H9 (cell line): Measurements from ENCODE around the gene IMMP2L. TPM values are rescaled to one million over a fixed set of nuclear protein-coding genes. Genes with fewer than 3 reads are reported as not detected.
"Not testable (repeated sequence)": the region's sequence is repeated elsewhere in the genome, so short reads cannot be mapped to it uniquely, and the experiment has no call there.

Source experiments
- DNase-seq: peaks from one replicate; pipeline ENCODE4 v3.0.0-alpha.2; 2017
- H2AFZ ChIP-seq: one replicate; pipeline ENCODE4 v1.6.1; 2013; ENCODE audit warnings: mild to moderate bottlenecking, low read length, control low read depth, moderate library complexity
- H2AK5ac ChIP-seq: 2 replicates; pipeline ENCODE4 v1.6.1; 2013; ENCODE audit warnings: low read length, control low read depth, mixed read lengths; ENCODE audit not compliant: insufficient read length
- H2BK120ac ChIP-seq: one replicate; pipeline ENCODE4 v1.6.1; 2013; ENCODE audit warnings: low read depth, mild to moderate bottlenecking, low read length, control low read depth, inconsistent platforms; ENCODE audit not compliant: poor library complexity, severe bottlenecking
- H2BK12ac ChIP-seq: 2 replicates; pipeline ENCODE4 v1.6.1; 2013; ENCODE audit warnings: low read length, control low read depth, mixed read lengths, low read depth; ENCODE audit not compliant: insufficient read length
- H2BK15ac ChIP-seq: 2 replicates; pipeline ENCODE4 v1.6.1; 2013; ENCODE audit warnings: low read depth, low read length, control low read depth
- H2BK20ac ChIP-seq: one replicate; pipeline ENCODE4 v1.6.1; 2013; ENCODE audit warnings: low read depth, mild to moderate bottlenecking, low read length, control low read depth, inconsistent platforms; ENCODE audit not compliant: poor library complexity, severe bottlenecking
- H2BK5ac ChIP-seq: 2 replicates; pipeline ENCODE4 v1.6.1; 2013; ENCODE audit warnings: low read length, control low read depth, mixed read lengths; ENCODE audit not compliant: insufficient read length
- H3K14ac ChIP-seq: 2 replicates; pipeline ENCODE4 v1.6.1; 2013; ENCODE audit warnings: low read length, control low read depth; ENCODE audit not compliant: insufficient read depth
- H3K18ac ChIP-seq: 2 replicates; pipeline ENCODE4 v1.6.1; 2013; ENCODE audit warnings: low read depth, mild to moderate bottlenecking, mixed read lengths, low read length, control low read depth; ENCODE audit not compliant: insufficient read length
- H3K23ac ChIP-seq: 2 replicates; pipeline ENCODE4 v1.6.1; 2013; ENCODE audit warnings: low read length, control low read depth, mixed read lengths, low read depth; ENCODE audit not compliant: insufficient read length
- H3K23me2 ChIP-seq: 2 replicates; pipeline ENCODE4 v1.6.1; 2013; ENCODE audit warnings: low read depth, mild to moderate bottlenecking, mixed read lengths, low read length, control low read depth; ENCODE audit not compliant: insufficient read length, poor library complexity, severe bottlenecking
- H3K27ac ChIP-seq: 2 replicates; pipeline ENCODE4 v1.5.1; 2013; ENCODE audit warnings: low read length, control low read depth, mixed read lengths, low read depth; ENCODE audit not compliant: insufficient read length
- H3K27me3 ChIP-seq: 2 replicates; pipeline ENCODE4 v1.6.1; 2013; ENCODE audit warnings: low read length, control low read depth, inconsistent platforms; ENCODE audit not compliant: insufficient read depth
- H3K4ac ChIP-seq: 2 replicates; pipeline ENCODE4 v1.6.1; 2013; ENCODE audit warnings: low read depth, mild to moderate bottlenecking, control low read depth, inconsistent platforms, low read length, moderate library complexity
- H3K4me1 ChIP-seq: 2 replicates; pipeline ENCODE4 v1.6.1; 2013; ENCODE audit warnings: low read length, control low read depth, inconsistent platforms; ENCODE audit not compliant: insufficient read depth
- H3K4me2 ChIP-seq: 2 replicates; pipeline ENCODE4 v1.6.1; 2013; ENCODE audit warnings: low read length, control low read depth, mixed read lengths; ENCODE audit not compliant: insufficient read length, insufficient read depth
- H3K56ac ChIP-seq: 2 replicates; pipeline ENCODE4 v1.6.1; 2013; ENCODE audit warnings: low read depth, mild to moderate bottlenecking, mixed read lengths, low read length, control low read depth; ENCODE audit not compliant: insufficient read length
- H3K79me1 ChIP-seq: 2 replicates; pipeline ENCODE4 v1.6.1; 2013; ENCODE audit warnings: low read depth, mild to moderate bottlenecking, moderate library complexity, low read length, control low read depth, inconsistent platforms; ENCODE audit not compliant: insufficient read depth, poor library complexity, severe bottlenecking
- H3K79me2 ChIP-seq: 2 replicates; pipeline ENCODE4 v1.6.1; 2013; ENCODE audit warnings: low read length, control low read depth, inconsistent platforms; ENCODE audit not compliant: insufficient read depth
- H3K9ac ChIP-seq: 2 replicates; pipeline ENCODE4 v1.6.1; 2013; ENCODE audit warnings: low read length, control low read depth, mixed read lengths; ENCODE audit not compliant: insufficient read length; ENCODE audit errors: extremely low read depth
- H3K9me3 ChIP-seq: one replicate; pipeline ENCODE4 v1.6.1; 2013; ENCODE audit warnings: low read depth, low read length, inconsistent platforms; ENCODE audit not compliant: control insufficient read depth
- H3T11ph ChIP-seq: one replicate; pipeline ENCODE4 v1.6.1; 2013; ENCODE audit warnings: mild to moderate bottlenecking, low read length, control low read depth, inconsistent platforms
- H4K20me1 ChIP-seq: one replicate; pipeline ENCODE4 v1.6.1; 2013; ENCODE audit not compliant: control insufficient read depth, insufficient read length, insufficient read depth
- H4K5ac ChIP-seq: 2 replicates; pipeline ENCODE4 v1.6.1; 2013; ENCODE audit warnings: low read depth, mild to moderate bottlenecking, mixed read lengths, low read length, control low read depth; ENCODE audit not compliant: insufficient read length
- H4K8ac ChIP-seq: replicated peaks from 2 replicates; pipeline ENCODE4 v1.6.1; 2013; ENCODE audit warnings: low read length, control low read depth, mixed read lengths, low read depth; ENCODE audit not compliant: insufficient read length
- H4K91ac ChIP-seq: 2 replicates; pipeline ENCODE4 v1.6.1; 2013; ENCODE audit warnings: low read depth, mild to moderate bottlenecking, moderate library complexity, mixed read lengths, low read length, control low read depth; ENCODE audit not compliant: insufficient read length
- H3K27ac Mint-ChIP-seq, 3 experiments: 2 replicates in 2 of 3; 3 replicates in 1 of 3; pipeline ENCODE4 v1.8.0; 2020 to 2021; ENCODE audit warnings: mixed read lengths in 3 of 3, mild to moderate bottlenecking in 1 of 3, moderate library complexity in 1 of 3
- H3K27me3 Mint-ChIP-seq: 2 replicates; pipeline ENCODE4 v1.8.0; 2021; ENCODE audit warnings: low read depth, mild to moderate bottlenecking, moderate library complexity, mixed read lengths
- H3K36me3 Mint-ChIP-seq, 3 experiments: 2 replicates in 2 of 3; 3 replicates in 1 of 3; pipeline ENCODE4 v1.8.0; 2020 to 2021; ENCODE audit warnings: low read depth in 3 of 3, mixed read lengths in 3 of 3; ENCODE audit not compliant: insufficient read depth in 1 of 3
- H3K4me1 Mint-ChIP-seq, 2 experiments: 2 replicates each; pipeline ENCODE4 v1.8.0; 2020; ENCODE audit warnings: mixed read lengths in 2 of 2
- H3K4me3 Mint-ChIP-seq, 2 experiments: 2 replicates in 1 of 2; 3 replicates in 1 of 2; pipeline ENCODE4 v1.8.0; 2020 to 2021; ENCODE audit warnings: mild to moderate bottlenecking in 2 of 2, mixed read lengths in 2 of 2, moderate library complexity in 1 of 2
- H3K9me3 Mint-ChIP-seq, 2 experiments: 2 replicates in 1 of 2; 3 replicates in 1 of 2; pipeline ENCODE4 v1.8.0; 2020; ENCODE audit warnings: mild to moderate bottlenecking in 2 of 2, mixed read lengths in 2 of 2, moderate library complexity in 1 of 2
- WGBS: extraction: QIAGEN DNeasy Blood & Tissue Kit; methylation state at CpG from one replicate; pipeline ENCODE4 v1.1.7; 2013; ENCODE audit warnings: missing lambda C conversion rate, low lambda C conversion rate, mixed read lengths; ENCODE audit not compliant: insufficient read length; ENCODE audit errors: extremely low coverage; 5-methylcytosine and 5-hydroxymethylcytosine counted together
- total RNA-seq: library from RNA; stranded (reverse); gene quantifications from 2 replicates; pipeline ENCODE4 v1.2.1, GENCODE V29; 2021

Gene IMMP2L
- total RNA-seq, 1 experiment from 2014 or later = 14.7 TPM

DNA sequence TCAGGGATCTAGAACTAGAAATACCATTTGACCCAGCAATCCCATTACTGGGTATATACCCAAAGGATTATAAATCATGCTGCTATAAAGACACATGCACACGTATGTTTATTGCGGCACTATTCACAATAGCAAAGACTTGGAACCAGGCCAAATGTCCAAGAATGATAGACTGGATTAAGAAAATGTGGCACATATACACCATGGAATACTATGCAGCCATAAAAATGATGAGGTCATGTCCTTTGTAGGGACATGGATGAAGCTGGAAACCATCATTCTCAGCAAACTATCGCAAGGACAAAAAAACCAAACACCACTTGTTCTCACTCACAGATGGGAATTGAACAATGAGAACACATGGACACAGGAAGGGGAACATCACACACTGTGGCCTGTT, 96.5 kb downstream of the IMMP2L start:
- H4K5ac ChIP-seq, H4K8ac ChIP-seq, H3K4ac ChIP-seq, H3K79me1 ChIP-seq, H3K23me2 ChIP-seq, H4K91ac ChIP-seq, H3K36me3 Mint-ChIP-seq, H2BK12ac ChIP-seq, H2BK5ac ChIP-seq, H3K14ac ChIP-seq, H3T11ph ChIP-seq, H3K9me3 ChIP-seq, H3K27me3 ChIP-seq, DNase-seq, H3K4me1 ChIP-seq, H3K23ac ChIP-seq, H2BK120ac ChIP-seq, H3K4me3 Mint-ChIP-seq, H2BK15ac ChIP-seq, H2AFZ ChIP-seq, H3K27ac ChIP-seq, H3K9me3 Mint-ChIP-seq, H3K18ac ChIP-seq, H3K4me1 Mint-ChIP-seq, H3K56ac ChIP-seq, H3K27me3 Mint-ChIP-seq, H3K4me2 ChIP-seq, H3K79me2 ChIP-seq, H2BK20ac ChIP-seq, H4K20me1 ChIP-seq, H3K9ac ChIP-seq, H3K27ac Mint-ChIP-seq, H2AK5ac ChIP-seq: not testable (repeated sequence)
- no CpG with 5 or more reads among the region's 3 CpGs for WGBS
